Right lobe of liver (tissue), 4 donors: Measurements from ENCODE around the gene MROH7.

ENCODE experiments used
- CTCF ChIP-seq, 4 donors: fragments of 200-600 bp in 3 of 4; fragments of 450-650 bp in 1 of 4; IDR thresholded peaks; one replicate each; pipeline versions ENCODE4 v1.5.1 to v1.8.0; 2016 to 2022; ENCODE audit warnings: antibody characterized with exemption in 4 of 4, mild to moderate bottlenecking in 2 of 4
- POLR2A ChIP-seq: fragments of 450-650 bp; IDR thresholded peaks from one replicate; pipeline ENCODE4 v1.6.1; 2017; ENCODE audit warnings: antibody characterized with exemption, mild to moderate bottlenecking
- donor health status: DM: no; HTN: no; CAD: no.
- donor health status: DM: no; HTN: no; CAD: no.
- donor health status: DM: no; HTN: yes; CAD: no.

DNA sequence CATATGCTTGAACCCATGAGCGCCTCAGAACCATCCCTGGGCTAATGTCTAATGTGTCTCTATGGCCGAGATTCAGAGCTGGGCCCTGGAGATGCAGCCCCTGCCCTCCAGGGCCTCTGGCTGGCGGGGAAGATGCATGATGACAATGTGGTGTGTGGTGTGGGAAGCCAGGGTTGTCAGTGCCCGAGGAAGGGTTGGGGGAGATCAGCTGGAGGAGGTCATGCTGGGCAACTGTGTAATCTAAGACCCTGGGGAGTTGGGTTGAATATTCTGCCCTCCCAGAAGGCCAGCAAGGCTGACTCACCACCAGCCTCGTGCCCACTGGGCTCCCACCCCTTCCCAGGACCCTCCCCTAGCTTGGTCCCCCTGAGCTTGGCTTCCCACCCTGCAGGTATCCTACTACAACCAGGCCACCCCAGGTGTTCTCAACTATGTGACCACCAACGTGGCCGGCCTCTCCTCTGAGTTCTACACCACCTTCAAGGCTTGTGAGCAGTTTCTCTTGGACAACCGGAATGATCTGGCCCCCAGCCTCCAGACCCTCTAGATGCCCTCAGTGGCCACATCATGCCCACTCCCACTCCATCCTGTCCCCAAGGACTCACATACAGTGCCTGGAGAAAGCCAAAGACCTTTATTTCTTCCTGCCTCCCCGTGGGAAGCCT lies 32.9 kb upstream of the MROH7 start:
- TF ChIP-seq POLR2A (no peak), CTCF (IDR thresholded peaks at IDR 0.05) (no peak)
